Lower lobe of right lung (tissue), 2 donors: ENCODE measurements around the gene GSN. TPM values are rescaled to one million over a fixed set of nuclear protein-coding genes. Genes with fewer than 3 reads are reported as not detected.

Experiments used
- ATAC-seq, 2 donors: fragments of 200-7000 bp; cut with Tn5 transposase; one replicate each; pipeline ENCODE4 v1.9.1; 2020 to 2022; ENCODE audit warnings: mild to moderate bottlenecking in 2 of 2, moderate library complexity in 2 of 2
- DNase-seq: peaks from one replicate; pipeline ENCODE4 v3.0.0-alpha.2; 2020
- H3K27ac ChIP-seq: fragments of 200-600 bp; one replicate; pipeline ENCODE4 v1.8.0; 2022
- H3K27me3 ChIP-seq: fragments of 200-600 bp; one replicate; pipeline ENCODE4 v1.8.0; 2022; ENCODE audit warnings: low read depth
- H3K36me3 ChIP-seq: fragments of 200-600 bp; one replicate; pipeline ENCODE4 v1.8.0; 2022; ENCODE audit warnings: mild to moderate bottlenecking
- H3K4me1 ChIP-seq: fragments of 200-600 bp; one replicate; pipeline ENCODE4 v1.8.0; 2022
- H3K4me3 ChIP-seq: fragments of 200-600 bp; one replicate; pipeline ENCODE4 v1.8.0; 2022; ENCODE audit warnings: mild to moderate bottlenecking
- H3K9me3 ChIP-seq: fragments of 200-600 bp; one replicate; pipeline ENCODE4 v1.8.0; 2022
- intact Hi-C: fragments of 100-400 bp; cut with DNase I; formaldehyde crosslinking; loops from one replicate; pipeline ENCODE4 v1.11.0; 2022
- total RNA-seq: library from RNA; stranded (reverse); fragmentation: NEBNext Ultra II Directional; extraction: Animal tissue kit (Norgen Biotek cat#: 25700); gene quantifications from one replicate; pipeline ENCODE4 v1.2.1, GENCODE V29; 2021
- TF ChIP-seq, protein P1 (sequence below): fragments of 200-600 bp; IDR thresholded peaks from one replicate; pipeline ENCODE4 v1.8.0; 2022; ENCODE audit warnings: antibody characterized with exemption, mild to moderate bottlenecking
- donor health status: DM: no; HTN: yes; CAD: no; lungs with severe emphysema.

Gene GSN
- total RNA-seq, 1 donor from 2014 or later: 388 TPM

GRCh38 chr9:121331992-121332685 lies 64.2 kb downstream of the GSN start:
- TF ChIP-seq, protein P1, sequence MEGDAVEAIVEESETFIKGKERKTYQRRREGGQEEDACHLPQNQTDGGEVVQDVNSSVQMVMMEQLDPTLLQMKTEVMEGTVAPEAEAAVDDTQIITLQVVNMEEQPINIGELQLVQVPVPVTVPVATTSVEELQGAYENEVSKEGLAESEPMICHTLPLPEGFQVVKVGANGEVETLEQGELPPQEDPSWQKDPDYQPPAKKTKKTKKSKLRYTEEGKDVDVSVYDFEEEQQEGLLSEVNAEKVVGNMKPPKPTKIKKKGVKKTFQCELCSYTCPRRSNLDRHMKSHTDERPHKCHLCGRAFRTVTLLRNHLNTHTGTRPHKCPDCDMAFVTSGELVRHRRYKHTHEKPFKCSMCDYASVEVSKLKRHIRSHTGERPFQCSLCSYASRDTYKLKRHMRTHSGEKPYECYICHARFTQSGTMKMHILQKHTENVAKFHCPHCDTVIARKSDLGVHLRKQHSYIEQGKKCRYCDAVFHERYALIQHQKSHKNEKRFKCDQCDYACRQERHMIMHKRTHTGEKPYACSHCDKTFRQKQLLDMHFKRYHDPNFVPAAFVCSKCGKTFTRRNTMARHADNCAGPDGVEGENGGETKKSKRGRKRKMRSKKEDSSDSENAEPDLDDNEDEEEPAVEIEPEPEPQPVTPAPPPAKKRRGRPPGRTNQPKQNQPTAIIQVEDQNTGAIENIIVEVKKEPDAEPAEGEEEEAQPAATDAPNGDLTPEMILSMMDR: peak; percentile 35
- Histone ChIP-seq H3K27ac (peak overlapping the region; percentile 67), H3K4me1 (peaks cover 30% of the 10 kb centered on the region), H3K4me3 (no peak overlapping the region), H3K27me3 (no peaks in the 10 kb centered on the region), H3K9me3 (no peaks in the 10 kb centered on the region), H3K36me3 (peaks cover 87% of the 10 kb centered on the region)
- intact Hi-C loops: no loop called here
- DNase-seq (no peak), ATAC-seq (peak; percentile 17 to 29)

- Histone ChIP-seq H3K27ac (no peak overlapping the region), H3K4me3 (no peak overlapping the region), H3K4me1 (peaks cover 25% of the 10 kb centered on the region), H3K9me3 (no peaks in the 10 kb centered on the region), H3K36me3 (peaks cover 87% of the 10 kb centered on the region), H3K27me3 (no peaks in the 10 kb centered on the region)
- intact Hi-C loops: no loop called here
- TF ChIP-seq, protein P1: no peak
- ATAC-seq: peak in 1 of 2 donors; percentile 9
- no peak for DNase-seq
These were observed 66.2 kb downstream of the GSN start for GRCh38 chr9:121333950-121334773.

DNA sequence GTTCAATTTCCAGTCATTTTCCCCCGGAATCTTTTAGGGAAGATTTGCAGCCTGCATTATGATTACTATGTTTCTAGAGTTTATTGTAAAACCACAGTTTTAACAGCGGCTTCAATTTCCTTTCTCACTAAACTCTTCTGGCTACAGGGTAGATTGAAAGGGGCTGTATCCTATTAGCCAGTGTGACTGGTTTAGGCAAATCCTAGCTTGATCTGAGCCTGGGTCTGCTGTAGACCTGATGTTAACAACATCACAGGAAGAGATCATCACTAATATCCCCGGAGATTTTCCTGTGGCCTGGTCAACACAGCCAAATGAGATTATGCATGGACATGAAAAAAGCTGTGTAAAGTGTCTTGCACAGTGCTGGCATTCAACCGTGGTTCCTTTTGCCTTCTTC lies 68.7 kb downstream of the GSN start:
- intact Hi-C loops: no loop called here
- H3K4me1 ChIP-seq: peaks cover 34% of the 10 kb centered on the region
- TF ChIP-seq, protein P1: no peak
- no peak for ATAC-seq
- no peak for DNase-seq
- no peak overlapping the region for H3K4me3 ChIP-seq
- no peak overlapping the region for H3K27ac ChIP-seq
- H3K27me3 ChIP-seq: no peaks in the 10 kb centered on the region
- H3K9me3 ChIP-seq: no peaks in the 10 kb centered on the region
- peaks cover 87% of the 10 kb centered on the region for H3K36me3 ChIP-seq

GRCh38 chr9:121339437-121339836 lies 71.5 kb downstream of the GSN start:
- Histone ChIP-seq H3K4me1 (peaks cover 33% of the 10 kb centered on the region), H3K9me3 (no peaks in the 10 kb centered on the region), H3K4me3 (no peak overlapping the region), H3K27ac (no peak overlapping the region), H3K36me3 (peaks cover 87% of the 10 kb centered on the region), H3K27me3 (no peaks in the 10 kb centered on the region)
- intact Hi-C loops: no loop called here
- TF ChIP-seq, protein P1: no peak
- DNase-seq (no peak), ATAC-seq (no peak)

DNA sequence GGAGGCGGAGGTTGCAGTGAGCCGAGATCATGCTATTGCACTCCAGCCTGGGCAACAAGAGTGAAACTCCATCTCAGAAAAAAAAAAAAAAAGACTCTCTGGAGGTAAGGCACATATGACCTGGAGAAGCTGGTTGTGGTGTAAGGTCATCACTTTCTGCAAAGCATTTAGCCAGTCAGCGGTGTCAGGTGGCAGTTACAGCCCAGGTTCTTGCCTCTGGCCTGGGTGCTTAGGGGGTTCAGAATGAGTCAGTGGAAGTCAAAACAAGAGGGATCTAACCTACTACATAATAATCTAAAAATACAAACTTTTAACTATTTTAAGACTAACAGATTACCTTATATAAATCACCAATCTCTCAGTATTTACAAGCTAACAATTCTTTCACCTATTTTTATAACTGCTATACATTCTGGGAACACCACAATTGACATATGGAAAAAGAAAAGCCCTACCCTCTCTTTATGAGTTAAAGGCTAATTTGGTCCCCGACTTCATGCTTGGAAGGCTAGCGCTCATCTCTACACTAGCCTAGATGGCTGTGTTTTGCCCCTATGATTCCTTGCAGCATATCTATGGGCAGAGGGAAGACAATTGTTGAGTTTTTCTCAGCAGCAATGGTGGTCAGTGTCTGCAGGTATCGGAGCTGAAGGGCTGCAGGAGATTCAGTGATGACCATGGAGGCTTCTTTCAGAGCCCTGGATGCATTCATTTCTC lies 72.9 kb downstream of the GSN start:
- no peak overlapping the region for H3K4me3 ChIP-seq
- TF ChIP-seq, protein P1: no peak
- H3K36me3 ChIP-seq: peaks cover 96% of the 10 kb centered on the region
- H3K9me3 ChIP-seq: no peaks in the 10 kb centered on the region
- ATAC-seq: no peak
- H3K27me3 ChIP-seq: no peaks in the 10 kb centered on the region
- intact Hi-C loops: no loop called here
- DNase-seq: no peak
- H3K4me1 ChIP-seq: peaks cover 47% of the 10 kb centered on the region
- no peak overlapping the region for H3K27ac ChIP-seq
